GM12864 (cell line): Measurements from ENCODE around the gene EEF1AKMT3.

Experiments used
- DNase-seq: peaks from one replicate; pipeline ENCODE4 v3.0.0-alpha.2; 2011; ENCODE audit warnings: low read depth
- H3K4me3 ChIP-seq: 2 replicates; pipeline ENCODE4 v1.5.1; 2011; ENCODE audit warnings: mild to moderate bottlenecking, low read depth, low read length, control low read depth
- CTCF ChIP-seq: IDR thresholded peaks from 2 replicates; pipeline ENCODE4 v1.5.1; 2011; ENCODE audit warnings: low read depth, mild to moderate bottlenecking, moderate library complexity, low read length, control low read depth, inconsistent platforms; ENCODE audit errors: missing control alignments

EEF1AKMT3 gene

GRCh38 chr12:57808351-57808750 is 35.9 kb downstream of the EEF1AKMT3 start:
- DNase-seq, result no peak
- no peak for TF ChIP-seq CTCF
- H3K4me3 ChIP-seq, result no peak overlapping the region

GRCh38 chr12:57809425-57809824 is 37.0 kb downstream of the EEF1AKMT3 start:
- TF ChIP-seq CTCF, result no peak
- no peak overlapping the region for H3K4me3 ChIP-seq
- DNase-seq, result no peak

GRCh38 chr12:57810450-57810849 is 38.0 kb downstream of the EEF1AKMT3 start:
- DNase-seq, result no peak
- H3K4me3 ChIP-seq, result no peak overlapping the region
- no peak for TF ChIP-seq CTCF

- DNase-seq, result no peak
- TF ChIP-seq CTCF, result no peak
- no peak overlapping the region for H3K4me3 ChIP-seq
These were observed 38.8 kb downstream of the EEF1AKMT3 start for GRCh38 chr12:57811028-57811755.

- no peak overlapping the region for H3K4me3 ChIP-seq
- DNase-seq, result no peak
- no peak for TF ChIP-seq CTCF
These were observed 40.9 kb downstream of the EEF1AKMT3 start for GRCh38 chr12:57813111-57813970.

- H3K4me3 ChIP-seq, result no peak overlapping the region
- TF ChIP-seq CTCF, result no peak
- no peak for DNase-seq
These were observed 41.8 kb downstream of the EEF1AKMT3 start for GRCh38 chr12:57813971-57814772.
